HepG2 (cell line): ENCODE results near the gene NUP214. TPM values are rescaled to one million over a fixed set of nuclear protein-coding genes. Genes with fewer than 3 reads are reported as not detected.

Source experiments
- ATAC-seq: fragments of 200-7000 bp; cut with Tn5 transposase; 3 replicates; pipeline ENCODE4 v1.9.1; 2020; ENCODE audit warnings: mild to moderate bottlenecking, moderate library complexity
- BruUV-seq: library from RNA; stranded (reverse); fragments of 400-500 nt; replicated peaks from 2 replicates; lab custom pipeline; 2021; lab: Mats Ljungman, UMichigan
- CTCF ChIA-PET: fragments of 300-600 bp; formaldehyde crosslinking; extraction: SDS; loops from one replicate; lab custom pipeline; 2021; ENCODE audit warnings: low total read pairs, inconsistent platforms, low intra/inter-chr PET ratio; lab: Yijun Ruan, JAX
- POLR2A ChIA-PET: fragments of 350-600 bp; sonication (Branson Sonifier 250); formaldehyde crosslinking; loops from one replicate; lab custom pipeline; 2020; ENCODE audit warnings: antibody characterized with exemption, inconsistent platforms; lab: Yijun Ruan, JAX
- DNase-seq: peaks from one replicate; pipeline ENCODE4 v3.0.0-alpha.2; 2015; ENCODE audit warnings: low spot score
- FAIRE-seq: peaks from 3 replicates; lab custom pipeline; 2011; peaks lifted over from hg19 to GRCh38; lab: Jason Lieb, UNC
- H2AFZ ChIP-seq: one replicate; pipeline ENCODE4 v1.6.1; 2011; ENCODE audit warnings: low read length, inconsistent platforms
- H3K27ac ChIP-seq: fragments of 300-600 bp; 3 replicates; pipeline ENCODE4 v1.8.0; 2011; ENCODE audit warnings: mixed run types, mild to moderate bottlenecking, mixed read lengths, low read length, inconsistent platforms; ENCODE audit not compliant: insufficient read depth; ENCODE audit errors: extremely low read length
- H3K27me3 ChIP-seq, 2 experiments: fragments of 200-600 bp in 1 of 2; 2 replicates in 1 of 2; 3 replicates in 1 of 2; pipeline versions ENCODE4 v1.6.0 to v1.8.0; 2011; ENCODE audit warnings: low read length in 2 of 2, mild to moderate bottlenecking in 2 of 2, moderate library complexity in 2 of 2, inconsistent platforms in 1 of 2; ENCODE audit not compliant: insufficient read depth in 2 of 2, control insufficient read depth in 1 of 2
- H3K36me3 ChIP-seq, 2 experiments: fragments of 200-600 bp in 1 of 2; replicated peaks in 1 of 2; 2 replicates in 1 of 2; 3 replicates in 1 of 2; pipeline versions ENCODE4 v1.5.1 to v1.8.0; 2011; ENCODE audit warnings: low read length in 2 of 2, inconsistent platforms in 1 of 2; ENCODE audit not compliant: insufficient read depth in 2 of 2, control insufficient read depth in 1 of 2
- H3K4me1 ChIP-seq: 2 replicates; pipeline ENCODE4 v1.5.1; 2012; ENCODE audit warnings: low read length, inconsistent platforms; ENCODE audit not compliant: insufficient read depth
- H3K4me2 ChIP-seq: 2 replicates; pipeline ENCODE4 v1.6.0; 2011; ENCODE audit warnings: low read depth, low read length, inconsistent platforms
- H3K4me3 ChIP-seq, 3 experiments: fragments of 200-600 bp in 1 of 3; sonication (generic), shearing (Covaris generic) in 1 of 3; replicated peaks in 1 of 3; 2 replicates each; pipeline ENCODE4 v1.5.1; 2011 to 2016; ENCODE audit warnings: low read length in 3 of 3, inconsistent platforms in 2 of 3, low read depth in 2 of 3, mild to moderate bottlenecking in 2 of 3, control low read depth in 1 of 3, mixed read lengths in 1 of 3; ENCODE audit not compliant: insufficient read depth in 1 of 3
- H3K79me2 ChIP-seq: one replicate; pipeline ENCODE4 v1.6.1; 2011; ENCODE audit warnings: low read length, inconsistent platforms; ENCODE audit not compliant: insufficient read depth
- H3K9ac ChIP-seq: 2 replicates; pipeline ENCODE4 v1.6.0; 2011; ENCODE audit warnings: mild to moderate bottlenecking, low read depth, low read length, inconsistent platforms; ENCODE audit not compliant: insufficient read depth
- H3K9me3 ChIP-seq: 2 replicates; pipeline ENCODE4 v1.5.1; 2012; ENCODE audit warnings: mild to moderate bottlenecking, low read length
- H4K20me1 ChIP-seq: 2 replicates; pipeline ENCODE4 v1.6.0; 2011; ENCODE audit warnings: inconsistent platforms, mild to moderate bottlenecking, low read length, moderate library complexity; ENCODE audit not compliant: insufficient read depth
- SIX1 ChIP-seq: sonication (generic); formaldehyde crosslinking; IDR thresholded peaks from 2 replicates; pipeline ENCODE4 v1.4.0; 2020; ENCODE audit warnings: missing genetic modification reagents, borderline replicate concordance
- ZBTB21 ChIP-seq: sonication (generic); formaldehyde crosslinking; IDR thresholded peaks from 2 replicates; pipeline ENCODE4 v1.4.0; 2020; ENCODE audit warnings: missing genetic modification reagents
- ZKSCAN8 ChIP-seq: IDR thresholded peaks from 2 replicates; pipeline ENCODE4 v1.6.1; 2016; ENCODE audit warnings: borderline replicate concordance, missing genetic modification reagents, missing compliant biosample characterization
- ZNF431 ChIP-seq: sonication (generic); formaldehyde crosslinking; IDR thresholded peaks from 2 replicates; pipeline ENCODE4 v1.9.0; 2022; ENCODE audit warnings: missing genetic modification reagents, low read depth, mild to moderate bottlenecking, borderline replicate concordance
- ZNF569 ChIP-seq: sonication (generic); formaldehyde crosslinking; IDR thresholded peaks from 2 replicates; pipeline ENCODE4 v1.5.0; 2020; ENCODE audit warnings: mild to moderate bottlenecking, missing genetic modification reagents, moderate library complexity, borderline replicate concordance
- ZNF724P ChIP-seq: sonication (generic); formaldehyde crosslinking; IDR thresholded peaks from 2 replicates; pipeline ENCODE4 v1.8.0; 2022; ENCODE audit warnings: missing genetic modification reagents, borderline replicate concordance
- WGBS: methylation state at CpG from one replicate; pipeline ENCODE4 v1.1.6; 2017; ENCODE audit warnings: low lambda C conversion rate; 5-methylcytosine and 5-hydroxymethylcytosine counted together
- in situ Hi-C: cut with HindIII; loops from 2 replicates; pipeline ENCODE4 v1.10.0; 2017; ENCODE audit warnings: low pct_unique_long_range_greater_than_20kb; ENCODE audit not compliant: extremely low pct_ligation_motif_present
- intact Hi-C: fragments of 100-400 bp; cut with micrococcal nuclease; formaldehyde crosslinking; loops from one replicate; pipeline ENCODE4 v1.10.0; 2022; ENCODE audit not compliant: unreplicated experiment
- polyA plus RNA-seq, 8 experiments: library from polyadenylated mRNA; depleted of rRNA in 3 of 8; stranded (reverse) in 7 of 8; unstranded in 1 of 8; fragments of >200 nt; fragmentation: Illumina TruSeq in 4 of 8; extraction: Trizol in 4 of 8; gene quantifications; 2 replicates each; pipeline versions ENCODE4 v1.2.1 to v1.2.3, GENCODE V29; 2011 to 2016; ENCODE audit warnings: low read depth in 4 of 8, missing spikeins in 1 of 8, mixed read lengths in 1 of 8; ENCODE audit not compliant: insufficient read depth in 1 of 8
- total RNA-seq, 5 experiments: library from RNA; depleted of rRNA; stranded (reverse); fragments of >200 nt; fragmentation: Illumina TruSeq; extraction: Trizol; gene quantifications; 2 replicates each; pipeline ENCODE4 v1.2.3, GENCODE V29; 2016; ENCODE audit warnings: low read depth in 1 of 5
- TF ChIP-seq, protein P1 (sequence below): IDR thresholded peaks from 2 replicates; pipeline ENCODE4 v1.6.1; 2016; ENCODE audit warnings: missing compliant biosample characterization, missing genetic modification reagents, borderline replicate concordance
- TF ChIP-seq, protein P2 (sequence below): conservative IDR thresholded peaks from 2 replicates; pipeline ENCODE4 v1.6.1; 2018; ENCODE audit warnings: missing genetic modification reagents

The NUP214 gene
- total and polyA plus RNA-seq, 2 of the 13 experiments (the other 11 are each of a cell fraction or from before 2014, with no cell fraction given) = 8.4 to 16.0 TPM

DNA sequence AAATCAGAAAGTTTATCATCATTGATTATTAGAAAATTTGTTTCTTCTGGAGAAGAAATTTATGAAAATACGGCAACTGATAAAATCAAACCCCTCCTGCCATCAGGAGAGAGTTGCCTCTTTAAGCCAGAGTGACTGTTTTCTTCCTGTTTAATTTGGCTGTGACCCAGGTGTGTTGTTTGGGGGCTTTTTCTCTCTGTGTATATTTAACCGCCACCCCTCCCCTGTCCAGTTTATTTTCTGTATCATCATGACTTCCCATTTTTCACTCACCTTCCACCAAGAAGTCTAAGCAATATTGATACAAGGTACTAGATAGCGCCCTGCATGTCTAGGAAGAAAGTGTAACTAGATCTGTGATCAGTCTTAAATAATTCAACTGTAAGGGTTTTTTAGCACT, 100.8 kb downstream of the NUP214 start:
- H3K9me3 ChIP-seq = no peaks in the 10 kb centered on the region
- no peak for ATAC-seq
- H3K4me1 ChIP-seq = no peaks in the 10 kb centered on the region
- CTCF ChIA-PET = no interaction called here
- no peak overlapping the region for H3K4me3 ChIP-seq
- DNase-seq = no peak
- intact Hi-C loops (no loop called here), in situ Hi-C loops (no loop called here)
- no peak overlapping the region for H3K27ac ChIP-seq
- WGBS = 97% methylated on average over 3 of the region's 3 CpGs
- H2AFZ ChIP-seq = no peak overlapping the region
- H3K27me3 ChIP-seq = no peaks in the 10 kb centered on the region
- BruUV-seq = no TSS peak
- H3K79me2 ChIP-seq = no peaks in the 10 kb centered on the region
- no peak for FAIRE-seq
- POLR2A ChIA-PET = no interaction called here
- H3K4me2 ChIP-seq = no peak overlapping the region
- no peaks in the 10 kb centered on the region for H4K20me1 ChIP-seq
- TF ChIP-seq ZNF569 (CRISPR knock-in tag) = no peak
- TF ChIP-seq, protein P1, sequence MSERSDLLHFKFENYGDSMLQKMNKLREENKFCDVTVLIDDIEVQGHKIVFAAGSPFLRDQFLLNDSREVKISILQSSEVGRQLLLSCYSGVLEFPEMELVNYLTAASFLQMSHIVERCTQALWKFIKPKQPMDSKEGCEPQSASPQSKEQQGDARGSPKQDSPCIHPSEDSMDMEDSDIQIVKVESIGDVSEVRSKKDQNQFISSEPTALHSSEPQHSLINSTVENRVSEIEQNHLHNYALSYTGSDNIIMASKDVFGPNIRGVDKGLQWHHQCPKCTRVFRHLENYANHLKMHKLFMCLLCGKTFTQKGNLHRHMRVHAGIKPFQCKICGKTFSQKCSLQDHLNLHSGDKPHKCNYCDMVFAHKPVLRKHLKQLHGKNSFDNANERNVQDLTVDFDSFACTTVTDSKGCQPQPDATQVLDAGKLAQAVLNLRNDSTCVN (CRISPR knock-in tag) = no peak
- no peak for TF ChIP-seq ZKSCAN8 (CRISPR knock-in tag)
- no peak for TF ChIP-seq ZBTB21 (CRISPR knock-in tag)
- no peak for TF ChIP-seq ZNF431 (CRISPR knock-in tag)
- TF ChIP-seq ZNF724P = no peak
- TF ChIP-seq, protein P2, sequence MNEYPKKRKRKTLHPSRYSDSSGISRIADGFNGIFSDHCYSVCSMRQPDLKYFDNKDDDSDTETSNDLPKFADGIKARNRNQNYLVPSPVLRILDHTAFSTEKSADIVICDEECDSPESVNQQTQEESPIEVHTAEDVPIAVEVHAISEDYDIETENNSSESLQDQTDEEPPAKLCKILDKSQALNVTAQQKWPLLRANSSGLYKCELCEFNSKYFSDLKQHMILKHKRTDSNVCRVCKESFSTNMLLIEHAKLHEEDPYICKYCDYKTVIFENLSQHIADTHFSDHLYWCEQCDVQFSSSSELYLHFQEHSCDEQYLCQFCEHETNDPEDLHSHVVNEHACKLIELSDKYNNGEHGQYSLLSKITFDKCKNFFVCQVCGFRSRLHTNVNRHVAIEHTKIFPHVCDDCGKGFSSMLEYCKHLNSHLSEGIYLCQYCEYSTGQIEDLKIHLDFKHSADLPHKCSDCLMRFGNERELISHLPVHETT (CRISPR knock-in tag) = no peak
- no peak for TF ChIP-seq SIX1 (CRISPR knock-in tag)
- H3K36me3 ChIP-seq = peaks cover 11 to 36% of the 10 kb centered on the region in 2 experiments
- no peak overlapping the region for H3K9ac ChIP-seq
